ENCODE measurements around the gene GOLPH3.

DNA sequence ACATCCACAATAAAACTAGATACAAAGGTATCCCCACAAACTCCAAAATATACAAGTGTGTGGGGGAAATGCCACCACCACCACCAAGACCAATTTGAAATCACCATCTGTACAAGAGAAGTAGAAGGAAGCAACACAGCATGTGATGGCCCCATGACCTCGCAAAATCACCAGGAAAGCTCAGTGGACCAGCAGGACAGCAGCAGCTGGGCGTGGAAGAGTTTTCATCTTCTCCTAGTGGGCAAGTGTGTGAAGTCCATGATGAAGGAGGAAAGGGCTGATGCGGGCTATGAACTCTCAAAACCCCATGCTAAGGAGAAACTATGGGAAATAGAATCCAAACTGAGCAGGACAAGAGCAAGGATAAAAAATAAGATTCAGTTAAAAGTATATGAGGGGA, 58.1 kb downstream of the GOLPH3 start:
- TF ChIP-seq, protein P1, sequence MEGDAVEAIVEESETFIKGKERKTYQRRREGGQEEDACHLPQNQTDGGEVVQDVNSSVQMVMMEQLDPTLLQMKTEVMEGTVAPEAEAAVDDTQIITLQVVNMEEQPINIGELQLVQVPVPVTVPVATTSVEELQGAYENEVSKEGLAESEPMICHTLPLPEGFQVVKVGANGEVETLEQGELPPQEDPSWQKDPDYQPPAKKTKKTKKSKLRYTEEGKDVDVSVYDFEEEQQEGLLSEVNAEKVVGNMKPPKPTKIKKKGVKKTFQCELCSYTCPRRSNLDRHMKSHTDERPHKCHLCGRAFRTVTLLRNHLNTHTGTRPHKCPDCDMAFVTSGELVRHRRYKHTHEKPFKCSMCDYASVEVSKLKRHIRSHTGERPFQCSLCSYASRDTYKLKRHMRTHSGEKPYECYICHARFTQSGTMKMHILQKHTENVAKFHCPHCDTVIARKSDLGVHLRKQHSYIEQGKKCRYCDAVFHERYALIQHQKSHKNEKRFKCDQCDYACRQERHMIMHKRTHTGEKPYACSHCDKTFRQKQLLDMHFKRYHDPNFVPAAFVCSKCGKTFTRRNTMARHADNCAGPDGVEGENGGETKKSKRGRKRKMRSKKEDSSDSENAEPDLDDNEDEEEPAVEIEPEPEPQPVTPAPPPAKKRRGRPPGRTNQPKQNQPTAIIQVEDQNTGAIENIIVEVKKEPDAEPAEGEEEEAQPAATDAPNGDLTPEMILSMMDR (IDR thresholded peaks at IDR 0.05), result peak in 1 of 6 experiments; percentile 8
- TF ChIP-seq POLR2A (IDR thresholded peaks at IDR 0.05), result no peak
